ENCODE measurements around the gene MCF2L.

Gene MCF2L

GRCh38 chr13:113087923-113088690 is 119.1 kb downstream of the MCF2L start:
- ATAC-seq (ENCODE audit: low read depth): no peak
- peaks cover 3% of the 10 kb centered on the region for H3K36me3 Mint-ChIP-seq
- H3K4me3 Mint-ChIP-seq: no peak overlapping the region
- no peaks in the 10 kb centered on the region for H3K4me1 Mint-ChIP-seq
- no peaks in the 10 kb centered on the region for H3K27me3 Mint-ChIP-seq
- no peaks in the 10 kb centered on the region for H3K9me3 Mint-ChIP-seq
- no peak for DNase-seq (ENCODE audit: low spot score in 2 of 2)
- no peak overlapping the region for H3K27ac Mint-ChIP-seq

- DNase-seq (ENCODE audit: low spot score in 2 of 2): no peak
- no peak for ATAC-seq (ENCODE audit: low read depth)
- peaks cover 3% of the 10 kb centered on the region for H3K36me3 Mint-ChIP-seq
- H3K4me3 Mint-ChIP-seq: no peak overlapping the region
- H3K27me3 Mint-ChIP-seq: no peaks in the 10 kb centered on the region
- no peaks in the 10 kb centered on the region for H3K4me1 Mint-ChIP-seq
- no peak overlapping the region for H3K27ac Mint-ChIP-seq
- H3K9me3 Mint-ChIP-seq: no peaks in the 10 kb centered on the region
These were observed 119.6 kb downstream of the MCF2L start for GRCh38 chr13:113088691-113089020.

- DNase-seq (ENCODE audit: low spot score in 2 of 2) (no peak), ATAC-seq (ENCODE audit: low read depth) (no peak)
- Mint-ChIP-seq H3K36me3 (peaks cover 3% of the 10 kb centered on the region), H3K27me3 (no peaks in the 10 kb centered on the region), H3K4me3 (no peak overlapping the region), H3K9me3 (no peaks in the 10 kb centered on the region), H3K27ac (no peak overlapping the region), H3K4me1 (no peaks in the 10 kb centered on the region)
These were observed 120.8 kb downstream of the MCF2L start for GRCh38 chr13:113089693-113090414.

- H3K27me3 Mint-ChIP-seq: peaks cover 3% of the 10 kb centered on the region
- H3K4me3 Mint-ChIP-seq: no peak overlapping the region
- no peak overlapping the region for H3K27ac Mint-ChIP-seq
- H3K36me3 Mint-ChIP-seq: peaks cover 3% of the 10 kb centered on the region
- H3K4me1 Mint-ChIP-seq: no peaks in the 10 kb centered on the region
- H3K9me3 Mint-ChIP-seq: no peaks in the 10 kb centered on the region
- no peak for DNase-seq (ENCODE audit: low spot score in 2 of 2)
- ATAC-seq (ENCODE audit: low read depth): no peak
These were observed 121.4 kb downstream of the MCF2L start for GRCh38 chr13:113090415-113090770.

GRCh38 chr13:113090806-113091205 is 121.8 kb downstream of the MCF2L start:
- Mint-ChIP-seq H3K4me1 (no peaks in the 10 kb centered on the region), H3K4me3 (no peak overlapping the region), H3K9me3 (no peaks in the 10 kb centered on the region), H3K27ac (no peak overlapping the region), H3K36me3 (peaks cover 3% of the 10 kb centered on the region), H3K27me3 (peaks cover 3% of the 10 kb centered on the region)
- DNase-seq (ENCODE audit: low spot score in 2 of 2) (no peak), ATAC-seq (ENCODE audit: low read depth) (no peak)

GRCh38 chr13:113091211-113091771 is 122.3 kb downstream of the MCF2L start:
- Mint-ChIP-seq H3K36me3 (peaks cover 3% of the 10 kb centered on the region), H3K4me1 (no peaks in the 10 kb centered on the region), H3K9me3 (no peaks in the 10 kb centered on the region), H3K27ac (no peak overlapping the region), H3K4me3 (no peak overlapping the region), H3K27me3 (peaks cover 3% of the 10 kb centered on the region)
- no peak for DNase-seq (ENCODE audit: low spot score in 2 of 2)
- no peak for ATAC-seq (ENCODE audit: low read depth)

- Mint-ChIP-seq H3K4me1 (no peaks in the 10 kb centered on the region), H3K36me3 (peaks cover 3% of the 10 kb centered on the region), H3K9me3 (no peaks in the 10 kb centered on the region), H3K27ac (no peak overlapping the region), H3K4me3 (no peak overlapping the region), H3K27me3 (peaks cover 3% of the 10 kb centered on the region)
- no peak for DNase-seq (ENCODE audit: low spot score in 2 of 2)
- no peak for ATAC-seq (ENCODE audit: low read depth)
These were observed 123.1 kb downstream of the MCF2L start for GRCh38 chr13:113091891-113092775.

- Mint-ChIP-seq H3K27ac (no peak overlapping the region), H3K4me1 (no peaks in the 10 kb centered on the region), H3K36me3 (peaks cover 3% of the 10 kb centered on the region), H3K9me3 (no peaks in the 10 kb centered on the region), H3K4me3 (no peak overlapping the region), H3K27me3 (peaks cover 3% of the 10 kb centered on the region)
- DNase-seq (ENCODE audit: low spot score in 2 of 2) (no peak), ATAC-seq (ENCODE audit: low read depth) (no peak)
These were observed 124.0 kb downstream of the MCF2L start for GRCh38 chr13:113092776-113093579.

GRCh38 chr13:113093580-113094409 is 124.8 kb downstream of the MCF2L start:
- Mint-ChIP-seq H3K4me3 (no peak overlapping the region), H3K36me3 (peaks cover 2% of the 10 kb centered on the region), H3K27ac (no peak overlapping the region), H3K27me3 (peaks cover 3% of the 10 kb centered on the region), H3K4me1 (no peaks in the 10 kb centered on the region), H3K9me3 (no peaks in the 10 kb centered on the region)
- no peak for DNase-seq (ENCODE audit: low spot score in 2 of 2)
- ATAC-seq (ENCODE audit: low read depth): no peak

- Mint-ChIP-seq H3K4me3 (no peak overlapping the region), H3K9me3 (no peaks in the 10 kb centered on the region), H3K36me3 (no peaks in the 10 kb centered on the region), H3K4me1 (no peaks in the 10 kb centered on the region), H3K27ac (no peak overlapping the region), H3K27me3 (peaks cover 3% of the 10 kb centered on the region)
- no peak for DNase-seq (ENCODE audit: low spot score in 2 of 2)
- ATAC-seq (ENCODE audit: low read depth): no peak
These were observed 125.4 kb downstream of the MCF2L start for GRCh38 chr13:113094410-113094800.

- DNase-seq (ENCODE audit: low spot score in 2 of 2): no peak
- H3K4me1 Mint-ChIP-seq: no peaks in the 10 kb centered on the region
- ATAC-seq (ENCODE audit: low read depth): no peak
- peaks cover 3% of the 10 kb centered on the region for H3K27me3 Mint-ChIP-seq
- no peaks in the 10 kb centered on the region for H3K36me3 Mint-ChIP-seq
- no peaks in the 10 kb centered on the region for H3K9me3 Mint-ChIP-seq
- no peak overlapping the region for H3K27ac Mint-ChIP-seq
- H3K4me3 Mint-ChIP-seq: no peak overlapping the region
These were observed 126.4 kb downstream of the MCF2L start for GRCh38 chr13:113095146-113096051.

All from memory B cell (primary cell).